ENCODE data around the gene PCBD2.
"Not testable (repeated sequence)": the region's sequence is repeated elsewhere in the genome, so short reads cannot be mapped to it uniquely, and the experiment has no call there.

The PCBD2 gene

GRCh38 chr5:134904610-134905245 lies at the start of gene PCBD2:
TSS of gene PCBD2 (plus strand) at chr5:134905131. CDS start at chr5:134905140, 9 bp downstream.
- peak; percentile 89 for DNase-seq

DNA sequence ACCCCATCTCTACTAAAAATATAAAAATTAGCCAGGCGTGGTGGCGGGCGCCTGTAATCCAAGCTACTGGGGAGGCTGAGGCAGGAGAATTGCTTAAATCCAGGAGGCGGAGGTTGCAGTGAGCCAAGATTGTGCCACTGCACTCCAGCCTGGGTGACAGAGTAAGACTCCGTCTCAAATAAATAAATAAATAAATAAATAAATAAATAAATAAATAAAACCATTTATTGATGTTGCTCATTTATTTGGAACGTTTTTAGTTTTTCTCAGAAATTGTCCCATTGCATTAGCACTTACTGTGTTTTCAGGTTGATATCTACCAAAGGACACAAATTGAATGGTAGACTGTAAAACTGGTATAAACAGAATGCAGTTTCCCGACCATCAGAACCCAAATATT lies 48.5 kb upstream of the PCBD2 start:
- DNase-seq, result not testable (repeated sequence)

DNA sequence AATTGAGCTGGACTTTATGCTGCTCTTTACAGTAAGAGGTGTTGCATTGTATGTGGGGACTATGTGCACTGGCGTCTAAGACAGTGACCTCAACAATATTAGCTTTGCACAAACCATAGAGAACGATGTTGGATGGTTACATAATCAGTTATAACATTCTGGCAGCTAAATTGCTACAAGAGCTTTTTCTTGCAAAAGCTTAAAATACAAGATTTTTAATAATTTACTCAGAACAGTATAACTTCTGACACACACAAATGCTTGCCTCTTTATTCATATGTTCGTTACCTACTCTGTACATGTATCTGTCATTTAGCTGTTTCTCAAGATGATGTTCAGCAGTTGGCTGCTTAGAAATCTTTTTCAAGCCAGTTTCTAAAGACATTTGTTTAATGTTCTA lies 47.5 kb upstream of the PCBD2 start:
- no peak for DNase-seq

DNA sequence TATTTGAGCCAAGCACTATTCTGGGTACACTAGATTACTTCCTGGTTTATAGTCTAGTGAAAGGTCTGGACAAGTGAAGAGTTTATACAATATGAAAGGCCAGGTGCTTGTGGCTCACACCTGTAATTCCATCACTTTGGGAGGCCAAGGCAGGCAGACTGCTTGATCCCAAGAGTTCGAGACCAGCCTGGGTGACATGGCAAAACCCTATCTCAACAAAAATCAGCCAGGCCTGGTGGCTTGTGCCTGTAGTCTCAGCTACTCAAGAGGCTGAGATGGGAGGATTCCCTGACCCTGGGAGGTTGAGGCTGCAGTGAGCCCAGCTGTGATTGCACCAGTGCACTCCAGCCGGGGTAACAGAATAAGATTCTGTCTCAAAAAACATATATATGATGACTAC lies 40.2 kb upstream of the PCBD2 start:
- DNase-seq, result no peak

DNA sequence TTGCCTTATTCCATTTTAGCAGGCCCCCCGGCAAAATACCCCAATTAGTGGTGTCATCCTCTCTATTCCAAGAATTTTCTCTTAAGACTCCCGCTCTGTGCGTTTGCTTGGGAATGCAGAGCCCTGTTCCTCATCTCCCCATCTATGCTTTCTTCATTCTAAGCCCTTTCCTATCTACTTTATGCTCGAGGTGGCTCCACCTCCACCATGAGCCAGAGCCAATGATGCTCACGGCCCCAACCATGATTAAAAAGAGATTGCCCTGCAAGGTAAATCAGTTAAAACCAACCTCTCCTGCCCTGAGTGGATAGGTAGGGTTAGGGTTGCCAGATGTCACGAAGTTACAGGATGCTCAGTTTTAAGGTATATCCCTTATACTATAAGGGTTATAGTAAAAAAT lies 31.4 kb upstream of the PCBD2 start:
- DNase-seq, result no peak

GRCh38 chr5:134873987-134874830 lies 30.7 kb upstream of the PCBD2 start, which contains the start of gene TXNDC15:
TSS of gene TXNDC15 (plus strand) at chr5:134874371. CDS start at chr5:134874428, 57 bp downstream.
- DNase-seq, result peak; percentile 72 to 74

DNA sequence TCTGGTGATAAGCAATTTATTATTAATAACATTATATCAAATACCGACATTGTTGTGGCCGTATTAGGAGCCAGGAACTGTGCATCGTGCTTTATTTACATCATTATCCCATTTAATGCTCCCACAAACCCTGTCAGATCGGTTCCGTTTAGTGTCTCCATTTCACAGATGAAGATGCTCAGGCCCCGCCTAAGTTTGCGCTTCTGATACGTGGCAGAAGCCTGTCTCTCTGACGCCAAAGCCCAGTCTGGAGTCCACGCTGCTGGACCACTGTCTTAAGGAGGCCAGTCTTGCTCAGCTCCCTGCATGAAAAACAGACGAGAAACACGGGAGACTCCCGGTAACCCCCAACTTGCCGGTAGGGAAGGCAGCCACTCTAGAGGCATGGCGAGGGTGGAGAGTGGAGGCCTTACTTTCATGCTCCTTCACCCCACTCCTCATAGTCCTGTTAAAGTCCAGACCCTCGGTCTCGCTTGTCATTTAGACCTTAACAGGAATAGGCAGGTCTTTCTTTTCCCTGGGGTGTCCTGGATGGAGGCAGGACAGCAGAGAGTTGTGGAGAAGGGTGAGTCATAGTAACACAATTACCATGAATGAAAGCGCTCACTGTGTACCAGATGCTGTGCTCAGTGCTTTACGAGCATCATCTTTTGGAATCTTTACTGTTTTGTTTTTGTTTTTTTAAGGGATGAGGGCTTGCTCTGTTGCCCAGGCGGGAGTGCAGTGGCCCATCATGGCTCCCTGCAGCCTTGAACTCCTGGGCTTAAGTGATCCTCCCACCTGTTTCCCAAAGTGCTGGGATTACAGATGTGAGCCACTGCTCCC lies 29.9 kb upstream of the PCBD2 start:
- peak; percentile 20 to 25 for DNase-seq

DNA sequence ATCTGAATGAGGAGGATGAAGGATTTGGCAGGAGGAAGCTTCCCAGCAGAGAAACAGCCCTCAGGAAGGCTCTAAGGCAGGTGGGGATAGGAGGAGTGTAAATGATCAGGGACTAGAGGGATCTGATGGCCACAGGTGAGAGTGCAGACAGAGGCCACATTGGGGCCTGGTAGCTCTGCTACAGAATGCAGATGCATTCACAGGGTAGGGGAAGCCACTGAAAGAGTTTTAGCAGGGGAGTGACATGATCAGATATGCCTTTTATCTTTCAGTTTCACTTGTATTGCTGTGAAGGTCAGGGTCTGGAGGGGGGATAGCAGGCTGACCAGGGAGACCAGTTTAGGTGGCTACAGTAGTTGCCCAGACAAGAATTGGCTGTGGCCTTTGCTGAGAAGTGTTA lies 27.8 kb upstream of the PCBD2 start:
- DNase-seq, result no peak

DNA sequence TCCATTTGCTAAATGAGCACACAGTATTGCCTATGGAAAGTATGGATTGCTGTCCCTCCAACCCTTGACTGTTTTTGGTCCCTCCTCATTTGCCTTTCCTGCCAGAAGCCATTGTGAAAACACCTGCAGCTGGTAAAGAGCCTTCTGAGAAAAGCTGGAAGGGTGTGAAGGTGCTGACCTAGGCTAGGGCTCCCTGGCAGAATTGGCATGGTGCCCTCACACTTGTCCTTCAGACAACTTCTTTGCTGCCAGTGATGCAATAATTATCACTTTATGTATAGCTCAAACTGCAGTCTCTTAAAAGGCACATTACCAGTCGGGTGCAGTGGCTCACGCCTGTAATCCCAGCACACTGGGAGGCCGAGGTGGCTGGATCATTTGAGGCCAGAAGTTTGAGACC lies 26.5 kb upstream of the PCBD2 start:
- DNase-seq, result no peak

DNA sequence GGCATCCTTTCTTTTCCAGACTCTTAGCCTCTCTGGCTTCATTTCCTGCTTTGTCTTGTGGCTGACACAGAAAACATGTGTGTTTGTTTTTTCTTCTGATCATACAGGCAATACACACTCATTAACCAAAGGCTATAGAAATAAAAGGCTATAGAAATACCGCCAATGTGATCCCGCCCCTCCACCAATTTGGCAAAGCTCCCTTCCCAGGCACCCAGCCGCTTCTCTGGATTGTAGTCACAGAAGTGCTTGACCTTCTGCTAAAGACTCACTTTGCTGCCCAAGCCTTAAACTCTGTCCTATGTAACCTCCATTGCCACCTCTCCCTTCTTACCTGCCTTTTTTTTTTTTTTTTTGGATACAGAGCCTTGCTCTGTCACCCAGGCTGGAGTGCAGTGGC lies 25.5 kb upstream of the PCBD2 start:
- no peak for DNase-seq

DNA sequence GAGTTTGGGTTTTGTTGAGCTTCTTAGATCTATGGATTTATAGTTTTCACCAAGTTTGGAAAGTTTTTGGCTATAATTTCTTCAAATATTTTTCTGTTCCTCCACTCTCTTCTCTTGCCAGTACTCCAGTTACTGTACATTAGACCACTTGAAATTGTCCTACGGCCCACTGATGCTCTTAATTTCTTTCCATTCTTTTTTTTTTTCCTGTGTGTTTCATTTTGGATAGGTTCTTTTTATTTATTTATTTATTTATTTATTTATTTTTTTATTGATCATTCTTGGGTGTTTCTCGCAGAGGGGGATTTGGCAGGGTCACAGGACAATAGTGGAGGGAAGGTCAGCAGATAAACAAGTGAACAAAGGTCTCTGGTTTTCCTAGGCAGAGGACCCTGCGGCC lies 24.0 kb upstream of the PCBD2 start:
- DNase-seq, result not testable (repeated sequence)

GRCh38 chr5:134881711-134882110 lies 23.2 kb upstream of the PCBD2 start:
- not testable (repeated sequence) for DNase-seq

DNA sequence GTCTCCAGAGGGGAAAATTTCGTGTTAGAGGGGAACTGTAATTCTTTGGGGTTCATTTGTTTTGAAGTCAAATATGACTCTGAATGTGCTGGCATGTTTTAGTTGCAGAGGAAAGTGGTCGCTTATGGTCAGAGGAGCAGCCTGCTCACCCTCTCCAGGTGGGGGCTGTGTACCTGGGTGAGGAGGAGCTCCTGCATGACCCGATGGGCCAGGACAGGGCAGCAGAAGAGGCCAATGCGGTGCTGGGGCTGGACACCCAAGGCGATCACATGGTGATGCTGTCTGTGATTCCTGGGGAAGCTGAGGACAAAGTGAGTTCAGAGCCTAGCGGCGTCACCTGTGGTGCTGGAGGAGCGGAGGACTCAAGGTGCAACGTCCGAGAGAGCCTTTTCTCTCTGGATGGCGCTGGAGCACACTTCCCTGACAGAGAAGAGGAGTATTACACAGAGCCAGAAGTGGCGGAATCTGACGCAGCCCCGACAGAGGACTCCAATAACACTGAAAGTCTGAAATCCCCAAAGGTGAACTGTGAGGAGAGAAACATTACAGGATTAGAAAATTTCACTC lies 17.3 kb upstream of the PCBD2 start:
- DNase-seq, result no peak

DNA sequence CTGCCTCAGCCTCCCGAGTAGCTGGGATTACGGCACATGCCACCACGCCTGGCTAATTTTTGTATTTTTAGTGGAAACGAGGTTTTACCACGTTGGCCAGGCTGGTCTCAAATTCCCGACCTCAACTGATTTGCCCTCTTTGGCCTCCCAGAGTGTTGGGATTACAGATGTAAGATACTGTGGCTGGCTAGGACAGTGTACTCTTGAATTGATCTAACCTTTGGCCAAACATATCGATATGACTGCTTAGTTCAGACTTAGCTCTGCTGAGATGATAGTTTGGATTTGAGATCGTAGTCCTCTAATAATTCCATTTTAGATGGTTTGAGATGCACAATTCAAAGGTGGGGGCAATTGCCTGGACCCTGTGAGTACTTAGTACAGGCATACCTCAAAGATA lies 15.6 kb upstream of the PCBD2 start:
- DNase-seq, result no peak

GRCh38 chr5:134891473-134891872 lies 13.5 kb upstream of the PCBD2 start:
- DNase-seq, result no peak

- DNase-seq, result no peak
Measured at GRCh38 chr5:134892282-134892681, 12.6 kb upstream of the PCBD2 start.

DNA sequence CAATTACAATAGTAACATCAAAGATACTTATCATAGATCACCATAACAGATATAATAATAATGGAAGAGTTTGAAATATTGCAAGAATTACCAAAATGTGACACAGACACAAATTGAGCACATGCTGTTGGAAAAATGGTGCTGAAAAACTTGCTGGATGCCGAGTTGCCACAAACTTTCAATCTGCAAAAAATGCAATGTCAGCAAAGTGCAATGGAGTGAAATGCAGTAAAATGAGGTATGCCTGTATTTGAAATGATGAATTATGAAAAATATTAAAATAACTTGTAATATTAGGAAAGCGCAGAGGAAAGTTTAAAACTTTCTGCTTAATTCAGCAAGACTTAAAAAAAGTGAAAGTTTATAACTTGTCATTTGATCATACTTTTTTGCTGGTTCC lies 12.0 kb upstream of the PCBD2 start:
- no peak for DNase-seq

DNA sequence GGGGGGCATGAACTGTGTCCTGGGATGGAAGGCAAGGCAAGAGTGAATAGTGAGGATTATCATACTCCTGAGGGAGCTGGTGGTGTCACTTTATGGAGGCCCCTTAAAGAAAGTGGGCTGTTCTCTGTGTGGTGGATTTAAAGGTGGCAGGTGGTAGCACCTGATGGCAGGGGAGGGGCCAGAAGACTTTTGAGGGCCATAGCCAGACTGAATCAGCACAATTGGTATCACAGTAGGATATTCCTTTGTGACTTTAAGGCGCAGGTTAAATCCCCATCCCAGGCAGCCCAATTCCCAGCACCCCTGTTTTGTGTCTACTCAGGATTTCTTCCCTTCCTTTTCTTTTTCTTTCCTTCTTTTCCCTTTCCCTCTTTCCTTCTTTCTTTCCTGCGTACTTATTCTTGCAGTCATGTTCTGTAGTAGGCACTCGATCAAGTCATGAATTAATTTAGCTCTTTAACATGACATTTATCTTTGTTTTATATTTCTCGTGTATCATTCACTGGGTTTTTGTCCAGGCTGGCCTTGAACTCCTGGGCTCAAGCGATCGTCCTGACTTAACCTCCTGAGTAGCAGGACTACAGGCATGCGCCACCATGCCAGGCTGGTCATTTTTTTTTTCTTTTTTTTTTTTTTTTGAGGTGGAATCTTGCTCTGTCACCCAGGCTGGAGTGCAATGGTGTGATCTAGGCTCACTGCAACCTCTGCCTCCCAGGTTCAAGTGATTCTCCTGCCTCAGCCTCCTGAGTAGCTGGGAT lies 11.0 kb upstream of the PCBD2 start:
- no peak for DNase-seq

DNA sequence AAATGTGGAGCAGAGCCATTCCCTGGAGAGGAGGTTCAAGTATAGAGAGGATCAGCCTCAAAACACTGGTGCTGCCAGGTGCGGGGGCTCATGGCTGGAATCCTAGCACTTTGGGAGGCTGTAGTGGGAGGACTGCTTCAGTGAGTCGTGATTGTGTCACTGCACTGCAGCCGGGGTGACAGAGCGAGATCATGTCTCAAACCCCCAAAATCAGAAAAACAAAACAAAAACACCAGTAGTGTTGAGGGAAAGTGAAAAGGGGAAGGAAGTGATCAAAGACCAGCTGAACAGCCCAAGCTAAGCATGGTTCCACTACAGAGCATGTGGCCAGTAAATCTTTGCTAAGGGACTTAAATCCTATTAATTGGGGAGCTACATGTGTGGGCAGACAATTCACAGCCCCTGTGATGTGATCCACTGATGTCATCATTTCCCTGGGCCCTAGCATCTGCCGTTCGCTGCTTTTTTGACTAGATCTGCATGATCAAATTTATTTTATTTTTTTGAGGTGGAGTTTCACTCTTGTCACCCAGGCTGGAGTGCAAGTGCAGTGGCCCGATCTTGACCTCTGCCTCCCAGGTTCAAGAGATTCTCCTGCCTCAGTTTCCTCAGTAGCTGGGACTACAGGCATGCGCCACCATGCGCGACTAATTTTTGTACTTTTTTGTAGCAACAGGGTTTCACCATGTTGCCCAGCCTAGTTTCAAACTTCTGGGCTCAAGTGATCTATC lies 2.7 kb upstream of the PCBD2 start:
- no peak for DNase-seq

DNA sequence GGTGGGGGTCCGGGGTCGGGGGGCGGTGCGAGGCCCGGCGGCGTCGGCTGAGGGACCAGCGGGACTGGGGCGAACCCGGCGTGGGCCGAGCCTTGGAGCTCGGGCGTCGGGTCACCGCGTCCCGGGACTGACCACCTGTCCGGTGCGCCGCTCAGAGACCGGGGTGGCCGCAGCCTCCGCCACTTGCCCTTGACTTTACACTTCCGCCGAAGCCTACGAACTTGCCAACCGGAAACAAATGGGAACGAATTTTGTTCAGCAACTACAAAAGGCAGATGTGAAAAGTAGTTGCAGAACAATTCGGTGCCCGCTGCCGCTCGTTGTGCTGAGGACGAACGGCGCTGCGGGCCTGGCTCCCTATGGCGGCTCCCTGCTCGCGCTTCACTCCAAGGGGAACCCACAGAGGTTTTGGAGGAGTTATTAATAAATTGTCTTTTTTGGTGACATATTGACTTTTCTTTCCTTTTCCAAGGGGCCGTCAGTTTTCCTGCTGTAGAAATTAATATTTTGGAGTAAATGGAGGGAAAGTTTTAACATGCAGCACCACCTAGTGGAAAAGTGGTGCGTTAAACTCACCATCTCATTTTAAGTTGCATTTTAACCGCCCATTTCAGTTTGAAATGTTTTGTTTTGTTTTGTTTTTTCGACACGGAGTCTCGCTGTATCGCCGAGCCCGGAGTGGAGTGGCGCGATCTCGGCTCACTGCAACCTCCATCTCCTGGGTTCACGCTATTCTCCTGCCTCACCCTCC lies 490 bp downstream of the PCBD2 start:
- peak; percentile 53 to 63 for DNase-seq

DNA sequence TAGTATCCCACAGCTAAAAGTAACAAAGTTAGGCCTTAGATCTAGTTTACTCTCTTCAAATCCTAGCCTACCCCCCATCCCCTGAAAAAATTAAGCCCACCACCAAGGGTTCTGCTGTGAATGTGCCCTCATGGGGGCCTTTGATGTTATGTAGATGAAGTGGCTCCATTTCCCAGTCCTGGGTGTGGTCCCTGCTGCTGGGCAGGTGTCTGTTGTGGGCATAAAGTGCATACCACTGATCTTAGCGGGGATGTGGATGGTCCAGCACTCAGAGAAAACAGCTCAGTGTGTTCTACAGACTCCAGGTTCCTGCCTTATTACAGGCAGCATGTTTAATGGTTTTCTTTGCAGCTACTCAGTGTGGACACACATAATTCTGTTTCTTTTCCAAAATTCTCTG lies 1.9 kb downstream of the PCBD2 start:
- DNase-seq, result no peak
